GM23248 (cell line): Measurements from ENCODE around the gene PRR22.

Source experiments
- EZH2 ChIP-seq: fragments of 200-600 bp; sonication (generic); IDR thresholded peaks from 2 replicates; pipeline ENCODE4 v1.6.1; 2018; ENCODE audit warnings: antibody characterized with exemption, mild to moderate bottlenecking; ENCODE audit not compliant: insufficient read depth, poor library complexity, severe bottlenecking
- EZH2phosphoT487 ChIP-seq: fragments of 200-600 bp; sonication (generic); IDR thresholded peaks from 2 replicates; pipeline ENCODE4 v1.6.1; 2018; ENCODE audit warnings: antibody characterized with exemption, moderate library complexity, mild to moderate bottlenecking, low read depth; ENCODE audit not compliant: insufficient read depth

- no peak for TF ChIP-seq EZH2
- no peak for TF ChIP-seq EZH2phosphoT487
Observed at GRCh38 chr19:5778402-5778801, 6.1 kb downstream of the PRR22 start.
